Sigmoid colon (tissue), 3 donors: ENCODE measurements around the gene B4GALNT3.

ENCODE experiments used
- CTCF ChIP-seq, 4 experiments: fragments of 450-650 bp in 3 of 4; fragments of 200-600 bp in 1 of 4; IDR thresholded peaks; one replicate each; pipeline ENCODE4 v1.5.1; 2016 to 2019; ENCODE audit warnings: antibody characterized with exemption in 4 of 4, mild to moderate bottlenecking in 3 of 4, moderate library complexity in 2 of 4
- POLR2A ChIP-seq, 2 donors: fragments of 450-650 bp; IDR thresholded peaks; one replicate each; pipeline ENCODE4 v1.6.1; 2016; ENCODE audit warnings: antibody characterized with exemption in 2 of 2, mild to moderate bottlenecking in 2 of 2, moderate library complexity in 2 of 2

DNA sequence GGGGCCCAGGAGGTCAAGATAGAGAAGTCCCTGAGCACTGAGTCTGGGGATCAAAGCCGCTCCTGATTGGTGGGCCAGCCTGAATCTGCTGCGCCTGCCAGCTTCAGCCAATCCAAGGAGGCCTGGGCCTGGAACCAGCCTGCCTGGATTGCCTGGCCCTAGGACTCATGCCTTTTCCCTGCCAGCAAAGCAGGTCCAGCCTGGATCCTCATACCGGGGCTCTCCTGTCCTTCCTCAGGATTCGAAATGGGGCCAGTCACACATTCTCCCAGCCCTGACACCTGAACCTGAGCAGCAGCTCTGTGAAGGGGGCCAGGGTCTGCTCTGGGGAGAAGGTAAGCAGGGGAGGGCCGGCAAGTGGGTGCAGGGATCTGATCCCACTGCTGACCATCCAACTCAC is 121.6 kb downstream of the B4GALNT3 start:
- TF ChIP-seq CTCF (IDR thresholded peaks at IDR 0.05): no peak
- TF ChIP-seq POLR2A (IDR thresholded peaks at IDR 0.05): no peak
